HTERT RPE-1 (cell line): Measurements from ENCODE around the gene CORO6.
"Not testable (repeated sequence)": the region's sequence is repeated elsewhere in the genome, so short reads cannot be mapped to it uniquely, and the experiment has no call there.

Experiments used
- in situ Hi-C: fragments of 300-500 bp; cut with MboI; formaldehyde crosslinking; loops from 4 replicates; pipeline ENCODE4 v1.14.3; 2020; ENCODE audit warnings: low sequenced_read_pairs

CORO6 gene

DNA sequence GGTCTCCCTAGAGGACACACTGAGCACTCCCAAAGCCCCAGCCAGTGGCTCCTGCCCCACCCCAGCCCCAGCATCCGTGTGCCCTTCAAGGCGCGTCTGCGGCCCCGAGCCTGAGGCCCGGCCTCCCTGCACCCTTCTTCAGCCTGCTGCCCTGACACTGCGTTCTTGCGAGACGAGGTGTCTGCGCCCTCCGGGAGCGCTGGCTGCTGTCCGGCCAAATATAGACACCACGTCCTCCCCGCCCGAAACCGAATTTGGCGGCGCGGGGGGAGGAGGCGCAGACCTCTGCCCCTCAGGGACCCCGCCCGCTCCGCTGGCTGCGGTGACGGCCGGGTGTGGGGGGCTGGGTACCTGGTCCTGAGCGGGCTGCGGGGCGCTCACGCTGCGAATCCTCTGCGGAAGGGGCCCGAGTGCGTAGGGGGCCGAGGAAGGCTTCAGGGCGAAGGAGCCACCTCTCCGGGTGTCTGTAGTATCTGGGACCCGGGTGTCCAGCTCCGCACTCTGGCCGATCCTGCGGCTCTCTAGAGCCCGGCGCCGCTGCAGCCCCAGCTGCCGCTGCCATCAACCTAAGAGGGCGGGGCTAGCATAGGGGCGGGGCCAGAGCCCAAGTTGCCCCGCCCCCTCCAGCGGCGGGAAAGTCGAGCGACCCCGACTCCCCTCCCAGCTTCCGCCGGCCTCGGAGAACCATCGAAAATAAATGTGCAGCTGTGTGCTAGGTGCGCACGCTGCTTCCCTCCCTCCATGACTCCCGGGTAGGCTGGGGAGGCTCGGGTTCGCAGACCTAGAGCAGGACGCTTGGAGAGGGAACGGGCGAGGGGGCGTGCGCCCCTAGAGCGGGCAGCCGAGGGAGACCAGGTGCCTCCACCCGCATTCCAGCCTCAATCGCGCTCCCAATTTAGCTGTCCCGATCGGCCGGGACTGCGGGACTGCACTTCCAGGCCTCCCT is at the start of gene CORO6:
Gene CORO6 (minus strand): TSS at position 576 of the 946 bp plus-strand sequence. CDS start 1,491 bp downstream, outside the sequence.
- in situ Hi-C loops = no loop called here

DNA sequence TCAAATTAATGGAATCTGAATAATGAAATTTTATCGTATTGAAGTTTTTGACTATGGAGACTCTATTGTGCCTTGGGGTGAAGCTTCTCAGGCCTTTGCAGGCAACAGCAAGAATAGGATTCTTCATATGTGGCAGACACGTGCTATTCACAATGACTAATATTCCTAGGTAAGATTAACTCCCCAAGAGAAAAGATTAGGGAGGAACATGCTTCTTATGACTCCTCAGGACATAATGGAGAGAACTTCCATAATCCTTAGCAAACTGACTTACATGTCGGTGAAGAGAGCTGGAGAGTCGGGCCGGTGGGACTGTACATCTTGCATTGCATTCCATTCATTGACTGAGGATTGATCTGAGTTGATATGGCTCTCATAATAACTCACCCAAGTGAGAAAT is 48.9 kb upstream of the CORO6 start:
- in situ Hi-C loops = no loop called here

DNA sequence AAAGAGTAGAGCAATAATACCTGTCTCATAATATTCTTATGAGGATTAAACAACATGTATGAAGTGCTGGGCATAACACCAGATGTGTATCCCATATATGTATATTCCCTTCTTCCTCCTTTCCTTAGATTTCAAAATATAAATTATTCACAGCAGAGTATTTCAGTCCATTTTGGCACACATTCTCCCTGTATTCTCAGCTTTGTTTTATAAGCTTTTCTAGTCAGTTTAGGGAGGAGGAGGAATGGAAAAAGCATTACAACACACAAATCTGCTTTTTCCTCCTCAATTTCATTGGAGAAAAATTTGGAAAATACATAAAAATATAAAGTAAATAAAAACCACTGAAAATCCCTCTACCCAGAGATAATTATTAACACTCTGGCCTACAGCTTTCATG is 46.6 kb upstream of the CORO6 start:
- in situ Hi-C loops = no loop called here

DNA sequence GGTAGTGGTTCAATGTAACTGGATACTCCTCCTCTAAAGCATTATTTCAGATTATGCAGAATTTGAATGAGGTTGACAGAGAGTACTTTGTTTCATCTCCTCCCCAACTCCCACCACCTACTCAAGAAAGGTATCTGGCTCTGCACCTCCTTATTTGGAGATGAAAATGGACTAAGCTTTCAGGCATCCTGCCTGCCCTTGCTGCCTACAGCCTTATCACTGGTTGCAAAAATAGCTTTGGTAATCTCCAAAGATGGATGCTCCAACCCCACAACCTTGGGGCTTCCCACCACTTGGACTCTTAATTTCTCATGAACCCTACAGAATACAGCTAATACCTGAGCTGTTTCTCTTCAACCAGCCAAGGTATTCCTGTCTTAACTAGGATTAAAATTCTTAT is 45.3 kb upstream of the CORO6 start:
- in situ Hi-C loops = no loop called here

GRCh38 chr17:29665481-29665810 is 42.7 kb upstream of the CORO6 start:
- in situ Hi-C loops = no loop called here

- in situ Hi-C loops = no loop called here
Observed at GRCh38 chr17:29664743-29665480, 42.2 kb upstream of the CORO6 start.

GRCh38 chr17:29663155-29663554 is 40.4 kb upstream of the CORO6 start:
- in situ Hi-C loops = no loop called here

DNA sequence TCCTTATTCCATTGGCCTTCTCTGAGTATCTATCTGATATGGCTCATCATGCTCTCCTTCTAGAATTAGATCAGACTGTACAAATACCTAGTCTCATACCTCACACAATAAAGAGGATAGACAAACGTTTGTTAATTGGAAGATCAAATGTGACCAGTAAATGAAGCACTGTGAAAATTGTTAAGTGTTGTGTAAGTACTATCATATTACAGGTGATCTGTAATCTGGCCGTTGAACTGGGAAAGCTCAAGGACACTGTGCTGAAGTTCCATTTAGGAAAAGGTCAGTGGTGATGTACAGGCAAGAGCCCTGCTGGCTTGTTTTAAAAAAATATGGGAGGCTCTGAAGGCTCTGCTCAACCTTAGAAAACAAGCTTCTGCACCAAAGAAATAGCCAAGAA is 38.5 kb upstream of the CORO6 start:
- in situ Hi-C loops = no loop called here

DNA sequence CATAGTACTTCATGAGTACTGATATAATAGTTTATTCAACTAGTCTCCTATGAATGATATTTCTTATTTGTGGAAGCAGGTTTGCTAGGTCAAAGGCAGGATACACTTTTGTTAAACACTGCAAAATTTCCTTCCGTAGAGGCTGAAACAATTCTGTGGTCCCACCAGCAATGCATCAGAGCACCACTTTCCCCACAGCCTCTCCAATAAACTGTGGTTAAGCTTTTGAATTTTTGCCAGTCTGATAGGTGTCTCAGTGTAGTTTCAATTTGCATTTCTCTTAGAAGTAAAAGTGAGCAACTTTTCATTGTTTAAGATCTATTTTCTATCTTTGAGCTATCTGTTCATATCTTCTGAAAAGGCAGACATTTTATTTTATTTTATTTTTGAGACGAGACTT is 36.4 kb upstream of the CORO6 start:
- in situ Hi-C loops = no loop called here

GRCh38 chr17:29655323-29655722 is 32.6 kb upstream of the CORO6 start:
- in situ Hi-C loops = no loop called here

GRCh38 chr17:29653995-29654714 is 31.4 kb upstream of the CORO6 start:
- in situ Hi-C loops = no loop called here

DNA sequence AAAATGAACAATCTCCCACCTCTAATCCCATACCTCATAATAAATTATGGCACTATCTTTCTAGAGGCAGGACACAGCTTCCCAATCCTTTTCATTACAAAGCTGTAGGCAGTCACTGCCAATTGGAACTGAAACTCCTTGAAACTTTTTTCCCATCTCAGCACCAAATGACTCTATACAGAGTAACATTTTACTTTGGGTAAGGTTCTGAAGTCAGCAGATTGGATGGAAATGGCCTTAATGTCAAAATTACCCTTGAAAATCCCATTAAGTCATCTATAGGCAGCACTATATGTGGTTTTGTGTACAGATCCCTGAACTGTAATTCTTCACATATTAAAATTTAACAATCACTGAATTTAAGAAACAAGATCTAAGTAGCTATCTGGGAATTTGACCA is 30.3 kb upstream of the CORO6 start:
- in situ Hi-C loops = no loop called here

GRCh38 chr17:29651913-29652312 is 29.2 kb upstream of the CORO6 start:
- in situ Hi-C loops = not testable (repeated sequence)

DNA sequence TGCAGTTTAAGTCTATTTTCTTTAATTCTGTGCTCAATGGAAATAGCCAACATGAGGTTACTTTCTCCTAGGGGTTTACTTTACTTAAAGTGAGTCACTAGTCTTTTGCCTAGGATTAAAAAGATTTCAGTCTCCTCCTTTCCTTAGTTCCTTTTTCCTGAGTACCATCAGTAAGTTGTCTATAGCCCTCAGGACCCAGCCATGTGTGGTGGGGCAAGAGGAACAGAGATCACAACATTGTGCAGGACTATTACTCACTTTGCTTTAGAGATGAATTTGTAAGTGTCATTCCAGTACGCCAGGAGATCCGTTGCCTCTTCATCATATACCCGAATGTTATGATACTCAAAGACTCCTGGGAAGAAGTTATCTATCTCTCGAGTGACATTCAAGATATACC is 27.7 kb upstream of the CORO6 start:
- in situ Hi-C loops = no loop called here

GRCh38 chr17:29649359-29649758 is 26.6 kb upstream of the CORO6 start:
- in situ Hi-C loops = no loop called here

- in situ Hi-C loops = no loop called here
Observed at GRCh38 chr17:29648005-29648404, 25.3 kb upstream of the CORO6 start.

- in situ Hi-C loops = no loop called here
Observed at GRCh38 chr17:29645515-29646051, 22.9 kb upstream of the CORO6 start.

DNA sequence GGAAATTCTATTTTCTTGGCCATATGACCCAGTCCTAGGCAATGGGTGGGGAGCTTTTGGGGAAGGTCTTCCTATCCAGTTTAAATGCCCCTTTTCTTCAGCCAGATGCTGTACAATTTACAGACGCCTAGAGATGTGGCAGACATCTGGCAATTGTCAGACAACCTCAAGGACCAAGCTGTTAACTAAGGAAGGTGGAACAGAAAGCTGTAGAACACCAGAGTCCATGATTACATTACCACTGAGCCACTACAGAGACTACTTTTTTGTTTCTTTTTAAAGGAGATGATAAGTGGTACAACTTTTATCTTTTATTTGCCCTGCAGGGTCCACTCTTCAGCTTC is 21.1 kb upstream of the CORO6 start:
- in situ Hi-C loops = no loop called here

GRCh38 chr17:29642171-29642611 is 19.5 kb upstream of the CORO6 start:
- in situ Hi-C loops = no loop called here

DNA sequence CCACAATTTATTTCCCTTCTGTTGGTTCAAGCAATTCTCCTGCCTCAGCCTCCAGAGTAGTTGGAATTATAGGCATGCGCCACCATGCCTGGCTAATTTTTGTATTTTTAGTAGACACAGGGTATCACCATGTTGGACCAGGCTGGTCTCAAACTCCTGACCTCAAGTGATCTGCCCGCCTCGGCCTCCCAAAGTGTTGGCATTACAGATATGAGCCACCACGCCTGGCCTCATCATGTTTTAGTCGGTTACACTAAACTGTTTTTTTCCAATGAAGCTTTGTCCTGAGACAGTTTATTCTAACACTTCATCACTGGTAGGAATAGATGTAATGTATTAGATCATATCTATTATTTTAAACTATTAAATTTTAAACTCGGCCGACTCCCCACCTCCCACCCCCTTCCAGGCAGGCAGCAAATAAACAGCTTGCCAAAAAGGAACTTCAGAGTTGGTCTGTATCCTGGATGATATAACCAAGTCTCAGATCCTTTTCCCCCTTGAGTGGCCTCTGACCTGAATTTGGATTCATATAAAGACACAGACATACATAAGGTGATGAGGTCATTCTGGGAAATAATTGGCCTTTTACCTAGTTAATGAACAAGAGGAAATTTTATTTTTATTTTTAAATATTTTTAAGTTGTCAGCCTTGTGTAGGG is 18.4 kb upstream of the CORO6 start:
- in situ Hi-C loops = no loop called here

- in situ Hi-C loops = no loop called here
Observed at GRCh38 chr17:29640413-29640812, 17.7 kb upstream of the CORO6 start.
